ENCODE measurements around the gene FGF2.

GRCh38 chr4:122814426-122814825 is 12.2 kb upstream of the FGF2 start:
- no peak for TF ChIP-seq CTCF (IDR thresholded peaks at IDR 0.05; ENCODE audit: low read length)
- TF ChIP-seq EZH2phosphoT487 (IDR thresholded peaks at IDR 0.05; ENCODE audit: low read length) = no peak

Measured in MM.1S (cell line).